HEK293 (cell line): Measurements from ENCODE around the gene OCA2.
A peak's percentile ranks its signal among the peaks of the same experiment; 100 is the strongest.

Experiments used
- CTCF ChIA-PET: fragments of 350-600 bp; formaldehyde crosslinking; extraction: SDS; loops from one replicate; lab custom pipeline; 2021; ENCODE audit warnings: antibody characterized with exemption; lab: Yijun Ruan, JAX
- POLR2A ChIA-PET: fragments of 300-600 bp; formaldehyde crosslinking; extraction: SDS; loops from one replicate; lab custom pipeline; 2020; ENCODE audit warnings: antibody characterized with exemption, inconsistent platforms; lab: Yijun Ruan, JAX
- H3K27ac ChIP-seq: fragments of 200-500 bp; sonication (Bioruptor generic); 2 replicates; pipeline ENCODE4 v1.5.1; 2014; ENCODE audit warnings: low read depth, low read length, control low read depth, inconsistent platforms; ENCODE audit errors: extremely low read depth
- H3K36me3 ChIP-seq, 2 experiments: fragments of 200-500 bp in 1 of 2; sonication (Bioruptor generic) in 1 of 2; 1 replicate in 1 of 2; 2 replicates in 1 of 2; pipeline ENCODE4 v1.5.1; 2014 to 2017; ENCODE audit warnings: inconsistent platforms in 2 of 2, low read length in 2 of 2; ENCODE audit not compliant: control insufficient read depth in 2 of 2, insufficient read depth in 1 of 2
- H3K4me1 ChIP-seq: fragments of 200-500 bp; sonication (Bioruptor generic); 2 replicates; pipeline ENCODE4 v1.5.1; 2014; ENCODE audit warnings: mild to moderate bottlenecking, low read length, inconsistent platforms; ENCODE audit not compliant: control insufficient read depth, insufficient read depth
- H3K4me3 ChIP-seq: 2 replicates; pipeline ENCODE4 v1.5.1; 2011; ENCODE audit warnings: low read depth, mild to moderate bottlenecking, control low read depth, low read length, moderate library complexity
- H3K9me3 ChIP-seq: fragments of 200-500 bp; sonication (Bioruptor generic); 2 replicates; pipeline ENCODE4 v1.5.1; 2014; ENCODE audit warnings: low read depth, low read length, inconsistent platforms; ENCODE audit not compliant: control insufficient read depth, insufficient read depth
- BCL11A ChIP-seq: fragments of 450-650 bp; formaldehyde crosslinking; IDR thresholded peaks from 2 replicates; pipeline ENCODE4 v1.5.1; 2016; ENCODE audit warnings: low read depth, missing biosample characterization, missing genetic modification characterization
- GLI2 ChIP-seq: fragments of 450-650 bp; formaldehyde crosslinking; IDR thresholded peaks from 2 replicates; pipeline ENCODE4; 2017; ENCODE audit warnings: missing biosample characterization, missing genetic modification characterization, low read depth, borderline replicate concordance
- GLIS1 ChIP-seq: fragments of 450-650 bp; formaldehyde crosslinking; IDR thresholded peaks from 2 replicates; pipeline ENCODE4 v1.5.1; 2016; ENCODE audit warnings: missing biosample characterization, missing genetic modification characterization
- HOXA7 ChIP-seq: sonication (generic); formaldehyde crosslinking; IDR thresholded peaks from 2 replicates; pipeline ENCODE4 v1.8.1; 2022; ENCODE audit warnings: missing genetic modification reagents, borderline replicate concordance
- OVOL3 ChIP-seq: fragments of 450-650 bp; formaldehyde crosslinking; IDR thresholded peaks from 2 replicates; pipeline ENCODE4 v1.5.1; 2016; ENCODE audit warnings: missing biosample characterization, missing genetic modification characterization
- SP7 ChIP-seq: fragments of 450-650 bp; formaldehyde crosslinking; IDR thresholded peaks from 2 replicates; pipeline ENCODE4 v1.5.1; 2016; ENCODE audit warnings: missing biosample characterization, missing genetic modification characterization
- ZBTB49 ChIP-seq: fragments of 450-650 bp; formaldehyde crosslinking; IDR thresholded peaks from 2 replicates; pipeline ENCODE4 v1.5.1; 2016; ENCODE audit warnings: missing biosample characterization, missing genetic modification characterization, low read depth
- ZNF112 ChIP-seq: fragments of 450-650 bp; formaldehyde crosslinking; IDR thresholded peaks from 2 replicates; pipeline ENCODE4 v1.5.0; 2017; ENCODE audit warnings: missing biosample characterization, missing genetic modification characterization
- ZNF157 ChIP-seq: fragments of 450-650 bp; formaldehyde crosslinking; IDR thresholded peaks from 2 replicates; pipeline ENCODE4 v1.5.1; 2016; ENCODE audit warnings: missing biosample characterization, missing genetic modification characterization
- ZNF23 ChIP-seq: fragments of 450-650 bp; formaldehyde crosslinking; IDR thresholded peaks from 2 replicates; pipeline ENCODE4 v1.5.1; 2016; ENCODE audit warnings: missing biosample characterization, missing genetic modification characterization, borderline replicate concordance
- ZNF335 ChIP-seq: fragments of 450-650 bp; formaldehyde crosslinking; conservative IDR thresholded peaks from 2 replicates; pipeline ENCODE4 v1.5.1; 2016; ENCODE audit warnings: missing biosample characterization, missing genetic modification characterization
- ZNF354C ChIP-seq: fragments of 450-650 bp; formaldehyde crosslinking; IDR thresholded peaks from 2 replicates; pipeline ENCODE4 v1.5.1; 2016; ENCODE audit warnings: missing biosample characterization, missing genetic modification characterization, low read depth, borderline replicate concordance
- ZNF426 ChIP-seq: fragments of 450-650 bp; formaldehyde crosslinking; IDR thresholded peaks from 2 replicates; pipeline ENCODE4 v1.5.1; 2017; ENCODE audit warnings: missing biosample characterization, missing genetic modification characterization, mild to moderate bottlenecking, inconsistent platforms, moderate library complexity
- ZNF433 ChIP-seq: fragments of 450-650 bp; formaldehyde crosslinking; IDR thresholded peaks from 2 replicates; pipeline ENCODE4 v1.5.1; 2016; ENCODE audit warnings: missing biosample characterization, missing genetic modification characterization, low read depth
- ZNF558 ChIP-seq: fragments of 450-650 bp; formaldehyde crosslinking; IDR thresholded peaks from 2 replicates; pipeline ENCODE4 v1.5.1; 2016; ENCODE audit warnings: missing biosample characterization, missing genetic modification characterization
- ZNF791 ChIP-seq: fragments of 450-650 bp; formaldehyde crosslinking; IDR thresholded peaks from 2 replicates; pipeline ENCODE4 v1.5.1; 2016; ENCODE audit warnings: missing biosample characterization, missing genetic modification characterization
- ZNF830 ChIP-seq: fragments of 450-650 bp; IDR thresholded peaks from 2 replicates; pipeline ENCODE4 v1.5.0; 2018; ENCODE audit warnings: missing biosample characterization, missing genetic modification characterization, low read depth, mild to moderate bottlenecking, moderate library complexity
- ZNF837 ChIP-seq: fragments of 450-650 bp; formaldehyde crosslinking; IDR thresholded peaks from 2 replicates; pipeline ENCODE4 v1.5.1; 2016; ENCODE audit warnings: missing biosample characterization, missing genetic modification characterization
- ZSCAN18 ChIP-seq: fragments of 450-650 bp; formaldehyde crosslinking; IDR thresholded peaks from 2 replicates; pipeline ENCODE4 v1.5.1; 2016; ENCODE audit warnings: missing biosample characterization, missing genetic modification characterization

The OCA2 gene

GRCh38 chr15:28085489-28086174 lies 13.5 kb downstream of the OCA2 start:
- no peaks in the 10 kb centered on the region for H3K9me3 ChIP-seq
- no peak overlapping the region for H3K4me3 ChIP-seq
- H3K27ac ChIP-seq: no peak overlapping the region
- no peaks in the 10 kb centered on the region for H3K36me3 ChIP-seq
- TF ChIP-seq ZNF157 (tag by site-specific recombination) (no peak), ZNF23 (tag by site-specific recombination) (no peak), ZNF830 (tag by site-specific recombination) (no peak), ZNF354C (tag by site-specific recombination) (no peak), GLI2 (tag by site-specific recombination) (no peak), ZNF433 (tag by site-specific recombination) (no peak), ZNF112 (tag by site-specific recombination) (no peak), HOXA7 (CRISPR knock-in tag) (no peak), ZNF791 (tag by site-specific recombination) (no peak), ZBTB49 (no peak), ZSCAN18 (no peak), OVOL3 (tag by site-specific recombination) (no peak), ZNF426 (no peak), SP7 (tag by site-specific recombination) (no peak), ZNF837 (tag by site-specific recombination) (no peak), BCL11A (tag by site-specific recombination) (no peak)
- TF ChIP-seq, all 188 proteins: peak for 0
- ChIA-PET POLR2A (no interaction called here), CTCF (interaction anchor here (0.6 to 1.2 kb wide), 4 partner anchors 13 to 73 kb away, joined by 3 read pairs; no protein-coding TSS in a partner anchor)
- no peaks in the 10 kb centered on the region for H3K4me1 ChIP-seq

- POLR2A ChIA-PET: no interaction called here
- no peak overlapping the region for H3K27ac ChIP-seq
- TF ChIP-seq GLIS1 (tag by site-specific recombination) (peak; percentile 50; the same call in 1 of the 2 replicates), ZNF335 (tag by site-specific recombination) (0 out of 2 replicates have a peak, but pooled peaks have one; percentile 27), ZNF558 (no peak)
- CTCF ChIA-PET: interaction anchor here (1.1 to 1.2 kb wide), 2 partner anchors 14 to 15 kb away, joined by 3 read pairs; no protein-coding TSS in a partner anchor
- no peaks in the 10 kb centered on the region for H3K4me1 ChIP-seq
- H3K9me3 ChIP-seq: no peaks in the 10 kb centered on the region
- H3K36me3 ChIP-seq: no peaks in the 10 kb centered on the region
- no peak overlapping the region for H3K4me3 ChIP-seq
Observed at GRCh38 chr15:28084547-28084946, 14.6 kb downstream of the OCA2 start.
